Vagina (tissue), 2 donors: ENCODE results near the gene CNTNAP4. TPM values are rescaled to one million over a fixed set of nuclear protein-coding genes. Genes with fewer than 3 reads are reported as not detected.

Source experiments
- DNase-seq, 2 donors: peaks; one replicate each; pipeline ENCODE4 v3.0.0-alpha.2; 2017; ENCODE audit errors: extremely low spot score in 2 of 2
- H3K27ac ChIP-seq: fragments of 200-600 bp; sonication (generic); one replicate; pipeline ENCODE4 v1.5.1; 2019
- H3K27me3 ChIP-seq: fragments of 200-600 bp; sonication (generic); one replicate; pipeline ENCODE4 v1.5.1; 2019
- H3K36me3 ChIP-seq, 2 donors: fragments of 200-600 bp; sonication (generic); one replicate each; pipeline ENCODE4 v1.5.1; 2017 to 2019
- H3K4me1 ChIP-seq: fragments of 200-600 bp; sonication (generic); one replicate; pipeline ENCODE4 v1.5.1; 2019
- H3K4me3 ChIP-seq, 2 donors: fragments of 200-600 bp; sonication (generic); 1 replicate in 1 of 2; 2 replicates in 1 of 2; pipeline ENCODE4 v1.5.1; 2016 to 2019
- H3K9me3 ChIP-seq: fragments of 200-600 bp; sonication (generic); one replicate; pipeline ENCODE4 v1.5.1; 2019
- CTCF ChIP-seq, 3 experiments: fragments of 450-650 bp in 2 of 3; fragments of 200-600 bp in 1 of 3; sonication (generic) in 1 of 3; IDR thresholded peaks; one replicate each; pipeline ENCODE4 v1.5.1; 2017 to 2019; ENCODE audit warnings: antibody characterized with exemption in 3 of 3, mild to moderate bottlenecking in 2 of 3, moderate library complexity in 2 of 3
- POLR2A ChIP-seq, 2 donors: fragments of 450-650 bp; IDR thresholded peaks; one replicate each; pipeline ENCODE4 v1.6.1; 2017; ENCODE audit warnings: antibody characterized with exemption in 2 of 2, mild to moderate bottlenecking in 2 of 2, moderate library complexity in 2 of 2
- POLR2AphosphoS5 ChIP-seq, 2 donors: sonication (generic); formaldehyde crosslinking; IDR thresholded peaks; one replicate each; pipeline ENCODE4 v1.9.0; 2017; ENCODE audit warnings: antibody characterized with exemption in 2 of 2, mild to moderate bottlenecking in 2 of 2, low read depth in 1 of 2; ENCODE audit not compliant: insufficient read depth in 1 of 2
- intact Hi-C: fragments of 100-400 bp; cut with DNase I; formaldehyde crosslinking; loops from one replicate; pipeline ENCODE4 v1.15.1; 2023
- total RNA-seq: library from RNA; depleted of rRNA; stranded (reverse); fragments of >200 nt; gene quantifications from one replicate; pipeline ENCODE4 v1.2.3, GENCODE V29; 2016

Gene CNTNAP4
- total RNA-seq, 1 donor from 2014 or later = 1.7 TPM

GRCh38 chr16:76385601-76386230, 108.5 kb downstream of the CNTNAP4 start:
- Histone ChIP-seq H3K27ac (no peak overlapping the region), H3K9me3 (no peaks in the 10 kb centered on the region), H3K4me3 (no peak overlapping the region), H3K27me3 (no peaks in the 10 kb centered on the region), H3K36me3 (no peaks in the 10 kb centered on the region), H3K4me1 (no peaks in the 10 kb centered on the region)
- intact Hi-C loops = no loop called here
- DNase-seq = no peak
- TF ChIP-seq POLR2AphosphoS5 (IDR thresholded peaks at IDR 0.05; ENCODE audit: insufficient read depth in 1 of 2, low read depth in 1 of 2) (no peak), POLR2A (IDR thresholded peaks at IDR 0.05) (no peak), CTCF (IDR thresholded peaks at IDR 0.05) (no peak)

GRCh38 chr16:76386784-76387183, 109.6 kb downstream of the CNTNAP4 start:
- H3K9me3 ChIP-seq = no peaks in the 10 kb centered on the region
- H3K27me3 ChIP-seq = no peaks in the 10 kb centered on the region
- no peaks in the 10 kb centered on the region for H3K4me1 ChIP-seq
- no peak overlapping the region for H3K27ac ChIP-seq
- no peak overlapping the region for H3K4me3 ChIP-seq
- TF ChIP-seq POLR2A (IDR thresholded peaks at IDR 0.05) = no peak
- TF ChIP-seq POLR2AphosphoS5 (IDR thresholded peaks at IDR 0.05; ENCODE audit: insufficient read depth in 1 of 2, low read depth in 1 of 2) = no peak
- no peak for TF ChIP-seq CTCF (IDR thresholded peaks at IDR 0.05)
- DNase-seq = no peak
- H3K36me3 ChIP-seq = no peaks in the 10 kb centered on the region
- intact Hi-C loops = no loop called here

GRCh38 chr16:76387994-76388393, 110.8 kb downstream of the CNTNAP4 start:
- Histone ChIP-seq H3K9me3 (no peaks in the 10 kb centered on the region), H3K27ac (no peak overlapping the region), H3K4me3 (no peak overlapping the region), H3K27me3 (no peaks in the 10 kb centered on the region), H3K36me3 (no peaks in the 10 kb centered on the region), H3K4me1 (no peaks in the 10 kb centered on the region)
- TF ChIP-seq POLR2AphosphoS5 (IDR thresholded peaks at IDR 0.05; ENCODE audit: insufficient read depth in 1 of 2, low read depth in 1 of 2) = no peak
- no peak for TF ChIP-seq POLR2A (IDR thresholded peaks at IDR 0.05)
- no peak for TF ChIP-seq CTCF (IDR thresholded peaks at IDR 0.05)
- DNase-seq = no peak
- intact Hi-C loops = no loop called here

GRCh38 chr16:76389126-76389525, 111.9 kb downstream of the CNTNAP4 start:
- Histone ChIP-seq H3K9me3 (no peaks in the 10 kb centered on the region), H3K27ac (no peak overlapping the region), H3K4me1 (no peaks in the 10 kb centered on the region), H3K4me3 (no peak overlapping the region), H3K36me3 (no peaks in the 10 kb centered on the region), H3K27me3 (no peaks in the 10 kb centered on the region)
- TF ChIP-seq POLR2AphosphoS5 (IDR thresholded peaks at IDR 0.05; ENCODE audit: insufficient read depth in 1 of 2, low read depth in 1 of 2) (no peak), POLR2A (IDR thresholded peaks at IDR 0.05) (no peak), CTCF (IDR thresholded peaks at IDR 0.05) (no peak)
- intact Hi-C loops = no loop called here
- DNase-seq = no peak

GRCh38 chr16:76390476-76390875, 113.3 kb downstream of the CNTNAP4 start:
- H3K9me3 ChIP-seq = no peaks in the 10 kb centered on the region
- H3K4me3 ChIP-seq = no peak overlapping the region
- H3K27me3 ChIP-seq = no peaks in the 10 kb centered on the region
- intact Hi-C loops = no loop called here
- H3K36me3 ChIP-seq = no peaks in the 10 kb centered on the region
- H3K4me1 ChIP-seq = no peaks in the 10 kb centered on the region
- TF ChIP-seq CTCF (IDR thresholded peaks at IDR 0.05) = no peak
- no peak for TF ChIP-seq POLR2AphosphoS5 (IDR thresholded peaks at IDR 0.05; ENCODE audit: insufficient read depth in 1 of 2, low read depth in 1 of 2)
- TF ChIP-seq POLR2A (IDR thresholded peaks at IDR 0.05) = no peak
- H3K27ac ChIP-seq = no peak overlapping the region
- no peak for DNase-seq
